Endodermal cell (in vitro differentiated cells): ENCODE data around the gene NUF2. TPM values are rescaled to one million over a fixed set of nuclear protein-coding genes. Genes with fewer than 3 reads are reported as not detected.

Source experiments
- DNase-seq: peaks from one replicate; pipeline ENCODE4 v3.0.0-alpha.2; 2017
- H3K27ac ChIP-seq: 2 replicates; pipeline ENCODE4 v1.5.1; 2013; ENCODE audit warnings: mild to moderate bottlenecking, low read depth, low read length, moderate library complexity
- H3K27me3 ChIP-seq: 2 replicates; pipeline ENCODE4 v1.6.1; 2013; ENCODE audit warnings: mild to moderate bottlenecking, low read length, moderate library complexity; ENCODE audit not compliant: insufficient read depth, control insufficient read depth, poor library complexity, severe bottlenecking
- H3K36me3 ChIP-seq: 2 replicates; pipeline ENCODE4 v1.7.0; 2013; ENCODE audit warnings: mild to moderate bottlenecking, low read length, moderate library complexity; ENCODE audit not compliant: control insufficient read depth, insufficient read depth
- H3K4me1 ChIP-seq: one replicate; pipeline ENCODE4 v1.7.0; 2013; ENCODE audit warnings: low read length; ENCODE audit not compliant: control insufficient read depth, insufficient read depth
- H3K4me3 ChIP-seq: 2 replicates; pipeline ENCODE4 v1.5.1; 2013; ENCODE audit warnings: mild to moderate bottlenecking, low read length, moderate library complexity
- H3K9ac ChIP-seq: 2 replicates; pipeline ENCODE4 v1.6.1; 2013; ENCODE audit warnings: mild to moderate bottlenecking, low read length, moderate library complexity; ENCODE audit not compliant: poor library complexity, severe bottlenecking; ENCODE audit errors: extremely low read depth
- H3K9me3 ChIP-seq: 2 replicates; pipeline ENCODE4 v1.6.1; 2013; ENCODE audit warnings: mild to moderate bottlenecking, low read length, moderate library complexity; ENCODE audit not compliant: control insufficient read depth
- H3K27ac Mint-ChIP-seq: 2 replicates; pipeline ENCODE4 v1.8.0; 2020; ENCODE audit warnings: mixed read lengths
- H3K27me3 Mint-ChIP-seq: 2 replicates; pipeline ENCODE4 v1.8.0; 2021; ENCODE audit warnings: mild to moderate bottlenecking, mixed read lengths; ENCODE audit not compliant: insufficient read depth
- H3K36me3 Mint-ChIP-seq: 2 replicates; pipeline ENCODE4 v1.8.0; 2020; ENCODE audit warnings: low read depth, mixed read lengths
- H3K4me1 Mint-ChIP-seq: 2 replicates; pipeline ENCODE4 v1.8.0; 2020; ENCODE audit warnings: mixed read lengths
- H3K4me3 Mint-ChIP-seq: 2 replicates; pipeline ENCODE4 v1.8.0; 2020; ENCODE audit warnings: mild to moderate bottlenecking, moderate library complexity, mixed read lengths
- H3K9me3 Mint-ChIP-seq: 2 replicates; pipeline ENCODE4 v1.8.0; 2020; ENCODE audit warnings: mild to moderate bottlenecking, mixed read lengths
- WGBS, 2 experiments: methylation state at CpG; one replicate each; pipeline versions ENCODE4 v1.1.5 to v1.1.7; 2013; ENCODE audit warnings: missing lambda C conversion rate in 2 of 2, mixed read lengths in 1 of 2; ENCODE audit not compliant: insufficient coverage in 1 of 2, insufficient read length in 1 of 2; 5-methylcytosine and 5-hydroxymethylcytosine counted together
- total RNA-seq, 2 donors: library from RNA; stranded (reverse); fragmentation: NEBNext Ultra II Directional in 1 of 2; extraction: Animal tissue kit (Norgen Biotek cat#: 25700) in 1 of 2; gene quantifications; 2 replicates in 1 of 2; 3 replicates in 1 of 2; pipeline ENCODE4 v1.2.1, GENCODE V29; 2021
- TF ChIP-seq, protein P1 (sequence below): fragments of 200-600 bp; sonication (generic); conservative IDR thresholded peaks from 2 replicates; pipeline ENCODE4 v1.5.0; 2021; ENCODE audit warnings: antibody characterized with exemption, mild to moderate bottlenecking

NUF2 gene
- total RNA-seq, 2 donors from 2014 or later: 28.8 to 35.8 TPM

GRCh38 chr1:163372576-163372975 lies 50.8 kb downstream of the NUF2 start:
- H3K4me1 ChIP-seq: no peaks in the 10 kb centered on the region
- TF ChIP-seq, protein P1, sequence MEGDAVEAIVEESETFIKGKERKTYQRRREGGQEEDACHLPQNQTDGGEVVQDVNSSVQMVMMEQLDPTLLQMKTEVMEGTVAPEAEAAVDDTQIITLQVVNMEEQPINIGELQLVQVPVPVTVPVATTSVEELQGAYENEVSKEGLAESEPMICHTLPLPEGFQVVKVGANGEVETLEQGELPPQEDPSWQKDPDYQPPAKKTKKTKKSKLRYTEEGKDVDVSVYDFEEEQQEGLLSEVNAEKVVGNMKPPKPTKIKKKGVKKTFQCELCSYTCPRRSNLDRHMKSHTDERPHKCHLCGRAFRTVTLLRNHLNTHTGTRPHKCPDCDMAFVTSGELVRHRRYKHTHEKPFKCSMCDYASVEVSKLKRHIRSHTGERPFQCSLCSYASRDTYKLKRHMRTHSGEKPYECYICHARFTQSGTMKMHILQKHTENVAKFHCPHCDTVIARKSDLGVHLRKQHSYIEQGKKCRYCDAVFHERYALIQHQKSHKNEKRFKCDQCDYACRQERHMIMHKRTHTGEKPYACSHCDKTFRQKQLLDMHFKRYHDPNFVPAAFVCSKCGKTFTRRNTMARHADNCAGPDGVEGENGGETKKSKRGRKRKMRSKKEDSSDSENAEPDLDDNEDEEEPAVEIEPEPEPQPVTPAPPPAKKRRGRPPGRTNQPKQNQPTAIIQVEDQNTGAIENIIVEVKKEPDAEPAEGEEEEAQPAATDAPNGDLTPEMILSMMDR: no peak
- H3K36me3 ChIP-seq: no peaks in the 10 kb centered on the region
- no peak overlapping the region for H3K9ac ChIP-seq
- H3K27me3 ChIP-seq: no peaks in the 10 kb centered on the region
- no peaks in the 10 kb centered on the region for H3K36me3 Mint-ChIP-seq
- H3K27ac ChIP-seq: no peak overlapping the region
- H3K27ac Mint-ChIP-seq: no peak overlapping the region
- no peak for DNase-seq
- 63% methylated on average over 1 of the region's 1 CpG; no CpG with 5 or more reads in 1 of the 2 experiments for WGBS, 2 experiments
- no peaks in the 10 kb centered on the region for H3K9me3 Mint-ChIP-seq
- peaks cover 5% of the 10 kb centered on the region for H3K27me3 Mint-ChIP-seq
- H3K9me3 ChIP-seq: no peaks in the 10 kb centered on the region
- no peak overlapping the region for H3K4me3 Mint-ChIP-seq
- no peak overlapping the region for H3K4me3 ChIP-seq
- H3K4me1 Mint-ChIP-seq: peaks cover 11% of the 10 kb centered on the region

DNA sequence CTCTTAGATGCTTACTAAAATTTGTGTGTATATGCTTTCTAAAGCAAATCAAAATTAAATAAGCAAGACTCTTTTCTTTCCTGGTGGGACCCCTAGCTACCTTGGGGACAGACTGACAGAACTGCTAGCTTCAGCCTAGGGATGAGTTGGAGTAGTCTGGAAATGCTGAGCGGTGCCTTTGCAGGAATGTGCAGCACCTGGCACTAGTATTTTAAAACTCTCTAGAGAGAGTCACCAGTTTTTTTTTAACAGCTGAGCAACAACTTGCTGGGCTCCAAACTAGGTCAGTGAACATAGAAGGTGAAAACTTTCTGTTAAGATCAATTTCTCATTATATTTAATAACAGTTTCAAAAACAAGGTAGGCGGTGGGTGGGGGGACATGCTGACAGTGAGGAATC lies 56.8 kb downstream of the NUF2 start:
- no peak overlapping the region for H3K27ac Mint-ChIP-seq
- TF ChIP-seq, protein P1: no peak
- Histone ChIP-seq H3K27ac (no peak overlapping the region), H3K27me3 (no peaks in the 10 kb centered on the region), H3K9me3 (no peaks in the 10 kb centered on the region), H3K4me3 (no peak overlapping the region), H3K4me1 (no peaks in the 10 kb centered on the region), H3K36me3 (no peaks in the 10 kb centered on the region), H3K9ac (no peak overlapping the region)
- no peak overlapping the region for H3K4me3 Mint-ChIP-seq
- WGBS, 2 experiments: 80 to 96% methylated on average over 1 to 2 of the region's 2 CpGs
- H3K36me3 Mint-ChIP-seq: no peaks in the 10 kb centered on the region
- H3K4me1 Mint-ChIP-seq: peaks cover 7% of the 10 kb centered on the region
- no peaks in the 10 kb centered on the region for H3K27me3 Mint-ChIP-seq
- no peaks in the 10 kb centered on the region for H3K9me3 Mint-ChIP-seq
- DNase-seq: no peak

DNA sequence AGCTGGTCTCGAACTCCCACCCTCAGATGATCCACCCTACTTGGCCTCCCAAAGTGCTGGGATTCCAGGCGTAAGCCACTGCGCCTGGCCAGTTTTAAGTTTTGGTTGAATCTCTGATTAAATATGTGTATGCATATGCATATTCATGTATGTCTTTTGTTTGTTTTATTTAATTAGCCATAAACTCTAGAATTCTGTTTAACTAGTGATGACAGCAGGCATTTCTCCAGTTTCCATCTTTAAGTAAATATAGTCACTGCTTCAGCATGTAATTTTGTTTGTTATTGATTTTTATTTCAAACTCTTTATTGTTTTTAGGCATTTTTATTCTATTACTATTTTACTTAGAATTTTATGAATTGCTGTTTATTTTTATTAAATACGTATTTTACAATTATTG lies 58.0 kb downstream of the NUF2 start:
- H3K27ac Mint-ChIP-seq: no peak overlapping the region
- WGBS, 2 experiments: 89 to 100% methylated on average over 3 of the region's 4 CpGs
- TF ChIP-seq, protein P1: no peak
- H3K4me3 ChIP-seq: no peak overlapping the region
- no peaks in the 10 kb centered on the region for H3K4me1 Mint-ChIP-seq
- no peak overlapping the region for H3K27ac ChIP-seq
- H3K36me3 Mint-ChIP-seq: no peaks in the 10 kb centered on the region
- H3K9ac ChIP-seq: no peak overlapping the region
- no peaks in the 10 kb centered on the region for H3K27me3 ChIP-seq
- H3K4me3 Mint-ChIP-seq: no peak overlapping the region
- DNase-seq: no peak
- no peaks in the 10 kb centered on the region for H3K27me3 Mint-ChIP-seq
- H3K36me3 ChIP-seq: no peaks in the 10 kb centered on the region
- H3K4me1 ChIP-seq: no peaks in the 10 kb centered on the region
- H3K9me3 ChIP-seq: no peaks in the 10 kb centered on the region
- H3K9me3 Mint-ChIP-seq: no peaks in the 10 kb centered on the region
